Measurements from ENCODE around the gene NKD2. TPM values are rescaled to one million over a fixed set of nuclear protein-coding genes. Genes with fewer than 3 reads are reported as not detected.
"Not testable (repeated sequence)": the region's sequence is repeated elsewhere in the genome, so short reads cannot be mapped to it uniquely, and the experiment has no call there.

NKD2 gene
- total and polyA plus RNA-seq, 2 of the 4 experiments (the other 2 are of a cell fraction): not detected

DNA sequence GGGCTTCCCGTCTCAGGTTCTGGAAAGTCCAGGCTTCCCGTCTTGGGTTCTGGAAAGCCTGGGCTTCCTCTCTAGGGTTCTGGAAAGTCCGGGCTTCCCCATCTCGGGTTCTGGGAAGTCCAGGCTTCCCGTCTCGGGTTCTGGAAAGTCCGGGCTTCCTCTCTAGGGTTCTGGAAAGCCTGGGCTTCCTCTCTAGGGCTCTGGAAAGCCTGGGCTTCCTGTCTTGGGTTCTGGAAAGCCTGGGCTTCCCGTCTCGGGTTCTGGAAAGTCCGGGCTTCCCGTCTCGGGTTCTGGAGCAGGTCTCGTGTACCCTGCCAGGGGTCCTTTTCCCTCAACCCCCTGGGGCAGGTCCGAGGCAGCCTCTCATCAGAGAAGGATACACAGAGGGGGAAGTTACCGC is 74.4 kb downstream of the NKD2 start:
- H3K27ac ChIP-seq (ENCODE audit: insufficient read depth, low read length): not testable (repeated sequence)

More for the DNA sequence above, 74.4 kb downstream of the NKD2 start:
- H3K9me3 ChIP-seq (ENCODE audit: control insufficient read depth, insufficient read depth, low read length); in situ Hi-C loops (cut with MboI; ENCODE audit: low sequenced_read_pairs); H2BK120ac ChIP-seq (ENCODE audit: low read depth, low read length); intact Hi-C loops (cut with micrococcal nuclease); H4K5ac ChIP-seq (ENCODE audit: low read depth, low read length); H4K20me1 ChIP-seq (ENCODE audit: insufficient read depth, low read length); H3K4me1 ChIP-seq (ENCODE audit: control insufficient read depth, insufficient read depth, low read length); H3K79me1 ChIP-seq (ENCODE audit: low read depth in 1 of 2, low read length in 2 of 2); H3K4me3 ChIP-seq (ENCODE audit: insufficient read depth, low read depth, low read length); BruUV-seq (replicated peaks); H3K4me2 ChIP-seq (ENCODE audit: low read depth, low read length); CTCF ChIA-PET; H2BK5ac ChIP-seq (ENCODE audit: low read depth, low read length, poor library complexity, severe bottlenecking); H3K27me3 ChIP-seq (ENCODE audit: control insufficient read depth, insufficient read depth, low read length); H2AK5ac ChIP-seq (ENCODE audit: low read depth, low read length); ATAC-seq (ENCODE audit: low read depth); DNase-seq; H4K91ac ChIP-seq (ENCODE audit: insufficient read depth, low read depth, low read length); H3K23ac ChIP-seq (ENCODE audit: low read depth, low read length); H3K9ac ChIP-seq (ENCODE audit: low read depth, low read length); dilution Hi-C loops (cut with HindIII; ENCODE audit: low sequenced_read_pairs, unreplicated experiment); H3K14ac ChIP-seq (replicated peaks; ENCODE audit: low read depth, low read length); POLR2A ChIA-PET (ENCODE audit: unreplicated experiment); H2AFZ ChIP-seq (replicated peaks; ENCODE audit: low read length, poor library complexity); H3K9me1 ChIP-seq (ENCODE audit: insufficient read depth, low read length); H4K8ac ChIP-seq (ENCODE audit: low read depth in 2 of 2, low read length in 2 of 2); H2AK9ac ChIP-seq (replicated peaks; ENCODE audit: low read depth, low read length, poor library complexity); H2BK20ac ChIP-seq (ENCODE audit: low read depth, low read length); H2BK15ac ChIP-seq (ENCODE audit: low read depth, low read length); H3K56ac ChIP-seq (ENCODE audit: extremely low read depth, insufficient read depth, low read length); H3K4ac ChIP-seq (ENCODE audit: low read depth, low read length); H3K18ac ChIP-seq (ENCODE audit: low read depth, low read length): not testable (repeated sequence)
- peaks cover 27% of the 10 kb centered on the region; the same call in 1 of the 2 replicates for H3K36me3 ChIP-seq (ENCODE audit: control insufficient read depth, insufficient read depth, low read length)
- WGBS, 2 experiments (ENCODE audit: extremely low coverage in 2 of 2, insufficient read length in 1 of 2): 95% methylated on average over 6 of the region's 15 CpGs; no CpG with 5 or more reads in 1 of the 2 experiments

Data from IMR-90 (cell line).